Endothelial cell of umbilical vein (primary cell): Measurements from ENCODE around the gene NSD1. TPM values are rescaled to one million over a fixed set of nuclear protein-coding genes. Genes with fewer than 3 reads are reported as not detected.

ENCODE experiments used
- BruUV-seq: library from RNA; stranded (reverse); fragments of 400-500 nt; replicated peaks from 2 replicates; lab custom pipeline; 2021; lab: Mats Ljungman, UMichigan
- CTCF ChIA-PET: fragments of 300-600, 350-600 bp; sonication (Branson Sonifier 250); formaldehyde crosslinking; loops from one replicate; lab custom pipeline; 2021; ENCODE audit warnings: antibody characterized with exemption, inconsistent platforms; lab: Charles Lee
- POLR2A ChIA-PET: fragments of 300-600, 350-600 bp; sonication (Branson Sonifier 250); formaldehyde crosslinking; loops from one replicate; lab custom pipeline; 2021; ENCODE audit warnings: antibody characterized with exemption, inconsistent platforms; lab: Charles Lee
- DNase-seq: peaks from one replicate; pipeline ENCODE4 v3.0.0-alpha.2; 2011; ENCODE audit warnings: low read depth, low spot score
- FAIRE-seq: peaks from 2 replicates; lab custom pipeline; 2011; peaks lifted over from hg19 to GRCh38; lab: Jason Lieb, UNC
- H2AFZ ChIP-seq: 2 replicates; pipeline ENCODE4 v1.6.0; 2012; ENCODE audit warnings: low read depth, low read length, control low read depth, inconsistent platforms
- H3K27ac ChIP-seq: 2 replicates; pipeline ENCODE4 v1.5.1; 2011; ENCODE audit warnings: low read depth, mild to moderate bottlenecking, control low read depth, low read length, moderate library complexity; ENCODE audit not compliant: insufficient read depth
- H3K27me3 ChIP-seq, 2 experiments: 2 replicates each; pipeline versions ENCODE4 v1.6.0 to v1.6.1; 2011; ENCODE audit warnings: low read length in 2 of 2, mixed read lengths in 1 of 2; ENCODE audit not compliant: control insufficient read depth in 2 of 2, insufficient read depth in 2 of 2
- H3K36me3 ChIP-seq, 2 experiments: 2 replicates in 1 of 2; 3 replicates in 1 of 2; pipeline ENCODE4 v1.5.1; 2011; ENCODE audit warnings: low read length in 2 of 2, mild to moderate bottlenecking in 1 of 2, moderate library complexity in 1 of 2; ENCODE audit not compliant: control insufficient read depth in 2 of 2, insufficient read depth in 2 of 2; ENCODE audit errors: extremely low read depth in 1 of 2
- H3K4me1 ChIP-seq: 3 replicates; pipeline ENCODE4 v1.5.1; 2011; ENCODE audit warnings: mild to moderate bottlenecking, low read length; ENCODE audit not compliant: control insufficient read depth, insufficient read depth; ENCODE audit errors: extremely low read depth
- H3K4me2 ChIP-seq: 2 replicates; pipeline ENCODE4 v1.6.1; 2011; ENCODE audit warnings: low read length, control low read depth, mixed read lengths; ENCODE audit not compliant: insufficient read depth
- H3K4me3 ChIP-seq, 3 experiments: fragments of 200-600 bp in 1 of 3; sonication (generic), shearing (Covaris generic) in 1 of 3; replicated peaks in 1 of 3; 2 replicates each; pipeline ENCODE4 v1.5.1; 2011 to 2016; ENCODE audit warnings: control low read depth in 3 of 3, low read length in 3 of 3, mild to moderate bottlenecking in 2 of 3, inconsistent platforms in 1 of 3, low read depth in 1 of 3, moderate library complexity in 1 of 3; ENCODE audit not compliant: insufficient read depth in 1 of 3
- H3K79me2 ChIP-seq: 2 replicates; pipeline ENCODE4 v1.6.0; 2012; ENCODE audit warnings: low read length, inconsistent platforms; ENCODE audit not compliant: control insufficient read depth, insufficient read depth
- H3K9ac ChIP-seq: replicated peaks from 2 replicates; pipeline ENCODE3; 2011; ENCODE audit warnings: low read length, control low read depth; ENCODE audit not compliant: insufficient read depth; ENCODE audit errors: extremely low read depth
- H3K9me1 ChIP-seq: replicated peaks from 3 replicates; pipeline ENCODE4 v1.6.0; 2011; ENCODE audit warnings: mild to moderate bottlenecking, low read length; ENCODE audit not compliant: control insufficient read depth, insufficient read depth; ENCODE audit errors: extremely low read depth
- H3K9me3 ChIP-seq: replicated peaks from 2 replicates; pipeline ENCODE4 v1.5.1; 2012; ENCODE audit warnings: low read length, inconsistent platforms; ENCODE audit not compliant: control insufficient read depth, insufficient read depth
- H4K20me1 ChIP-seq: replicated peaks from 2 replicates; pipeline ENCODE3; 2011; ENCODE audit warnings: mild to moderate bottlenecking, low read length; ENCODE audit not compliant: control insufficient read depth, insufficient read depth; ENCODE audit errors: extremely low read depth
- CTCF ChIP-seq, 2 donors: IDR thresholded peaks; 1 replicate in 1 of 2; 2 replicates in 1 of 2; pipeline ENCODE4 v1.5.1; 2011; ENCODE audit warnings: low read length in 2 of 2, mild to moderate bottlenecking in 2 of 2, moderate library complexity in 2 of 2, control low read depth in 1 of 2, inconsistent platforms in 1 of 2, low read depth in 1 of 2; ENCODE audit not compliant: insufficient read depth in 1 of 2; ENCODE audit errors: extremely low read depth in 1 of 2
- EZH2 ChIP-seq: IDR thresholded peaks from 2 replicates; pipeline ENCODE4 v1.6.1; 2012; ENCODE audit warnings: borderline replicate concordance, low read depth, mild to moderate bottlenecking, moderate library complexity, low read length, inconsistent platforms; ENCODE audit not compliant: severe bottlenecking
- FOS ChIP-seq: IDR thresholded peaks from 2 replicates; pipeline ENCODE4 v1.6.1; 2011; ENCODE audit warnings: mild to moderate bottlenecking, low read length, moderate library complexity, borderline replicate concordance; ENCODE audit not compliant: insufficient read depth
- GATA2 ChIP-seq: IDR thresholded peaks from 2 replicates; pipeline ENCODE4 v1.7.0; 2011; ENCODE audit warnings: low read depth, mild to moderate bottlenecking, moderate library complexity, mixed read lengths, low read length; ENCODE audit not compliant: insufficient read length, insufficient read depth
- JUN ChIP-seq: IDR thresholded peaks from 2 replicates; pipeline ENCODE4 v1.6.1; 2011; ENCODE audit warnings: borderline replicate concordance, low read depth; ENCODE audit not compliant: insufficient read length, insufficient read depth
- MAX ChIP-seq: IDR thresholded peaks from 2 replicates; pipeline ENCODE4 v1.6.1; 2011; ENCODE audit not compliant: insufficient read depth, insufficient read length
- MYC ChIP-seq: IDR thresholded peaks from one replicate; pipeline ENCODE4 v1.6.1; 2011; ENCODE audit warnings: mild to moderate bottlenecking, low read depth, low read length
- POLR2A ChIP-seq: IDR thresholded peaks from 2 replicates; pipeline ENCODE4 v1.6.1; 2012; ENCODE audit warnings: low read depth, mild to moderate bottlenecking, control low read depth, low read length
- POLR2AphosphoS5 ChIP-seq: IDR thresholded peaks from 2 replicates; pipeline ENCODE4 v1.6.1; 2012; ENCODE audit warnings: low read depth, mild to moderate bottlenecking, control low read depth, low read length, moderate library complexity; ENCODE audit not compliant: insufficient read depth
- dilution Hi-C: fragments of 300-500 bp; cut with MboI; formaldehyde crosslinking; loops from one replicate; pipeline ENCODE4 v1.15.0; 2019; ENCODE audit warnings: low sequenced_read_pairs; ENCODE audit not compliant: extremely low pct_ligation_motif_present
- intact Hi-C: fragments of 100-400 bp; cut with micrococcal nuclease; formaldehyde crosslinking; loops from one replicate; pipeline ENCODE4 v1.10.0; 2022
- polyA plus RNA-seq, 4 experiments: library from polyadenylated mRNA; depleted of rRNA in 3 of 4; stranded (reverse) in 3 of 4; unstranded in 1 of 4; fragments of >200 nt; gene quantifications; 2 replicates each; pipeline versions ENCODE4 v1.2.1 to v1.2.3, GENCODE V29; 2011 to 2012; ENCODE audit warnings: missing spikeins in 1 of 4
- total RNA-seq: library from RNA; stranded (reverse); gene quantifications from 2 replicates; pipeline ENCODE4 v1.2.3, GENCODE V29; 2021

NSD1 gene
- total and polyA plus RNA-seq, 2 donors (not counting 3 experiments of a cell fraction or from before 2014, with no cell fraction given) = 14.4 to 90.4 TPM

- Histone ChIP-seq H3K4me3 (no peak overlapping the region), H3K4me2 (no peak overlapping the region), H4K20me1 (no peaks in the 10 kb centered on the region), H3K9me1 (no peaks in the 10 kb centered on the region), H3K9me3 (no peaks in the 10 kb centered on the region), H3K27ac (peak overlapping the region; percentile 77), H3K4me1 (peaks cover 22% of the 10 kb centered on the region), H2AFZ (no peak overlapping the region), H3K9ac (no peak overlapping the region), H3K79me2 (no peaks in the 10 kb centered on the region), H3K36me3 (peaks cover 0 to 15% of the 10 kb centered on the region in 2 experiments), H3K27me3 (no peaks in the 10 kb centered on the region)
- dilution Hi-C loops = no loop called here
- FAIRE-seq = no peak
- ChIA-PET CTCF (interaction anchor here (0.8 to 2.8 kb wide), 14 partner anchors 10 to 215 kb away, joined by 3 to 29 read pairs (median 4); partner anchors contain the start of gene MXD3), POLR2A (interaction anchor here (0.6 kb wide), 1 partner anchor 180 kb away, joined by 3 read pairs; no protein-coding TSS in a partner anchor)
- intact Hi-C loops = loop anchor here (1.0 kb wide), 1 partner anchor 42 kb away; no protein-coding TSS in a partner anchor
- BruUV-seq = no TSS peak
- DNase-seq = no peak
- TF ChIP-seq POLR2A (no peak), CTCF (IDR thresholded peaks at IDR 0.05; ENCODE audit: extremely low read depth in 1 of 2, insufficient read depth in 1 of 2, low read depth in 1 of 2, low read length in 2 of 2) (no peak), MAX (no peak), JUN (no peak), GATA2 (no peak), POLR2AphosphoS5 (no peak), FOS (no peak), MYC (no peak), EZH2 (no peak)
Measured at GRCh38 chr5:177328545-177329231, 195.1 kb downstream of the NSD1 start.
